Adrenal gland (tissue), 12 donors: ENCODE results near the gene DISP1. TPM values are rescaled to one million over a fixed set of nuclear protein-coding genes. Genes with fewer than 3 reads are reported as not detected.
A peak's percentile ranks its signal among the peaks of the same experiment; 100 is the strongest.

Source experiments
- DNase-seq, 7 donors: peaks; one replicate each; pipeline ENCODE4 v3.0.0-alpha.2; 2019 to 2020
- H3K27ac ChIP-seq, 5 donors: fragments of 200-600 bp; sonication (generic) in 4 of 5; 1 replicate in 3 of 5; 2 replicates in 2 of 5; pipeline versions ENCODE4 v1.5.1 to v1.8.0; 2016 to 2020; ENCODE audit warnings: mild to moderate bottlenecking in 1 of 5
- H3K27me3 ChIP-seq: fragments of 200-600 bp; 2 replicates; pipeline ENCODE4 v1.8.0; 2021
- H3K36me3 ChIP-seq, 2 donors: fragments of 200-600 bp; replicated peaks in 1 of 2; 1 replicate in 1 of 2; 2 replicates in 1 of 2; pipeline versions ENCODE4 v1.5.1 to v1.8.0; 2018 to 2022
- H3K4me1 ChIP-seq, 2 donors: fragments of 200-600 bp; replicated peaks in 1 of 2; 1 replicate in 1 of 2; 2 replicates in 1 of 2; pipeline versions ENCODE4 v1.5.1 to v1.8.0; 2018 to 2021
- H3K4me3 ChIP-seq, 4 donors: fragments of 200-600 bp; sonication (generic) in 3 of 4; one replicate each; pipeline ENCODE4 v1.5.1; 2016 to 2018
- H3K9me3 ChIP-seq, 3 donors: fragments of 200-600 bp; sonication (generic) in 1 of 3; replicated peaks in 1 of 3; 1 replicate in 2 of 3; 2 replicates in 1 of 3; pipeline versions ENCODE4 v1.5.1 to v1.8.0; 2016 to 2021
- CTCF ChIP-seq, 6 experiments: fragments of 450-650 bp in 4 of 6; fragments of 200-600 bp in 2 of 6; sonication (generic) in 1 of 6; IDR thresholded peaks; 1 replicate in 5 of 6; 2 replicates in 1 of 6; pipeline versions ENCODE4 v1.5.1 to v1.8.0; 2016 to 2021; ENCODE audit warnings: antibody characterized with exemption in 6 of 6, mild to moderate bottlenecking in 2 of 6, moderate library complexity in 1 of 6
- POLR2A ChIP-seq, 2 donors: fragments of 450-650 bp; IDR thresholded peaks; one replicate each; pipeline ENCODE4 v1.6.1; 2017; ENCODE audit warnings: antibody characterized with exemption in 2 of 2, mild to moderate bottlenecking in 2 of 2, moderate library complexity in 1 of 2
- WGBS, 4 donors: extraction: QIAGEN DNeasy Blood & Tissue Kit in 2 of 4; methylation state at CpG; one replicate each; pipeline versions ENCODE4 v1.1.5 to v1.1.7; 2013 to 2017; 5-methylcytosine and 5-hydroxymethylcytosine counted together
- intact Hi-C, 2 donors: fragments of 100-400 bp; cut with DNase I; formaldehyde crosslinking; loops; one replicate each; pipeline versions ENCODE4 v1.14.1 to v1.15.0; 2022 to 2023
- polyA plus RNA-seq, 3 donors: library from polyadenylated mRNA; stranded (reverse); fragments of 200-250 nt in 2 of 3; fragments of 350-450 nt in 1 of 3; fragmentation: Illumina TruSeq in 1 of 3; extraction: RNeasy Lipid Tissue Mini Kit (QIAGEN cat#74804) in 1 of 3; gene quantifications; one replicate each; pipeline ENCODE4 v1.2.3, GENCODE V29; 2013 to 2014
- total RNA-seq, 9 donors: library from RNA; depleted of rRNA in 4 of 9; stranded (reverse); fragments of >200 nt in 4 of 9; fragments of 120-200 nt in 1 of 9; fragmentation: NEBNext Ultra II Directional in 1 of 9; extraction: Animal tissue kit (Norgen Biotek cat#: 25700) in 1 of 9; gene quantifications; one replicate each; pipeline versions ENCODE4 v1.1.0 to v1.2.4, GENCODE V29; 2013 to 2023
- donor health status: healthy with polysubstance abuse.
- donor health status: Bipolar disorder and iron deficiency.
- donor health status: DM: yes; HTN: yes; CAD: no.
- donor health status: DM: no; HTN: no; CAD: no.
- donor health status: DM: no; HTN: no; CAD: no.
- donor health status: DM: yes; HTN: yes; CAD: no.

Gene DISP1
- total and polyA plus RNA-seq, 12 donors: 6.8 to 25.4 (median 16.0) TPM

- Histone ChIP-seq H3K36me3 (no peaks in the 10 kb centered on the region), H3K27ac (no peak overlapping the region), H3K4me1 (no peaks in the 10 kb centered on the region), H3K4me3 (no peak overlapping the region), H3K9me3 (no peaks in the 10 kb centered on the region), H3K27me3 (peaks cover 15% of the 10 kb centered on the region)
- WGBS, 4 donors: 32 to 53% (median 47%) methylated on average over 2 of the region's 2 CpGs
- no peak for DNase-seq
- intact Hi-C loops: no loop called here
- no peak for TF ChIP-seq CTCF (IDR thresholded peaks at IDR 0.05)
- no peak for TF ChIP-seq POLR2A (IDR thresholded peaks at IDR 0.05)
Measured at GRCh38 chr1:222777977-222778376, 36.9 kb upstream of the DISP1 start.

- H3K4me1 ChIP-seq: peaks cover 0 to 13% of the 10 kb centered on the region in 2 donors
- no peaks in the 10 kb centered on the region for H3K36me3 ChIP-seq
- TF ChIP-seq POLR2A (IDR thresholded peaks at IDR 0.05) (no peak), CTCF (IDR thresholded peaks at IDR 0.05) (no peak)
- intact Hi-C loops: no loop called here
- H3K4me3 ChIP-seq: no peak overlapping the region
- DNase-seq: no peak
- 48 to 73% (median 54%) methylated on average over 4 of the region's 4 CpGs for WGBS, 4 donors
- H3K9me3 ChIP-seq: no peaks in the 10 kb centered on the region
- H3K27me3 ChIP-seq: peaks cover 15% of the 10 kb centered on the region
- no peak overlapping the region for H3K27ac ChIP-seq
Measured at GRCh38 chr1:222781251-222781650, 33.6 kb upstream of the DISP1 start.

- intact Hi-C loops: no loop called here
- no peak for TF ChIP-seq POLR2A (IDR thresholded peaks at IDR 0.05)
- TF ChIP-seq CTCF (IDR thresholded peaks at IDR 0.05): no peak
Measured at GRCh38 chr1:222783051-222783450, 31.8 kb upstream of the DISP1 start.

GRCh38 chr1:222784371-222784770, 30.5 kb upstream of the DISP1 start:
- no peak for DNase-seq
- peak overlapping the region in 1 of 5 donors; percentile 6 for H3K27ac ChIP-seq
- no peaks in the 10 kb centered on the region for H3K9me3 ChIP-seq
- H3K36me3 ChIP-seq: no peaks in the 10 kb centered on the region
- TF ChIP-seq CTCF (IDR thresholded peaks at IDR 0.05) (no peak), POLR2A (IDR thresholded peaks at IDR 0.05) (no peak)
- peaks cover 15% of the 10 kb centered on the region for H3K27me3 ChIP-seq
- H3K4me1 ChIP-seq: peaks cover 0 to 18% of the 10 kb centered on the region in 2 donors
- H3K4me3 ChIP-seq: no peak overlapping the region
- 38 to 43% (median 41%) methylated on average over 3 of the region's 3 CpGs for WGBS, 4 donors
- intact Hi-C loops: no loop called here

More at GRCh38 chr1:222783051-222783450, 31.8 kb upstream of the DISP1 start:
- Histone ChIP-seq H3K4me1 (peaks cover 0 to 18% of the 10 kb centered on the region in 2 donors), H3K27me3 (peaks cover 15% of the 10 kb centered on the region), H3K27ac (no peak overlapping the region), H3K9me3 (no peaks in the 10 kb centered on the region), H3K36me3 (no peaks in the 10 kb centered on the region), H3K4me3 (no peak overlapping the region)
- DNase-seq: no peak
